HG03060 (cell line): ENCODE results near the gene NUDC.

ENCODE experiments used
- ATAC-seq: cut with Tn5 transposase; IDR thresholded peaks from one replicate; pipeline ENCODE4 v1.9.1; 2021; ENCODE audit warnings: low read depth, moderate number of reproducible peaks; ENCODE audit not compliant: unreplicated experiment

Gene NUDC

GRCh38 chr1:26949266-26949925 lies 27.9 kb downstream of the NUDC start:
- no peak for ATAC-seq

GRCh38 chr1:26949926-26950319 lies 28.4 kb downstream of the NUDC start:
- ATAC-seq: no peak

- no peak for ATAC-seq
Measured at GRCh38 chr1:26950602-26951001, 29.1 kb downstream of the NUDC start.

GRCh38 chr1:26951216-26951615 lies 29.7 kb downstream of the NUDC start:
- ATAC-seq: no peak

- no peak for ATAC-seq
Measured at GRCh38 chr1:26951821-26952497, 30.4 kb downstream of the NUDC start.

- ATAC-seq: no peak
Measured at GRCh38 chr1:26953374-26953773, 31.8 kb downstream of the NUDC start.

GRCh38 chr1:26956321-26956720 lies 34.8 kb downstream of the NUDC start:
- ATAC-seq: no peak

- no peak for ATAC-seq
Measured at GRCh38 chr1:26957306-26957705, 35.8 kb downstream of the NUDC start.

- no peak for ATAC-seq
Measured at GRCh38 chr1:26959270-26959669, 37.7 kb downstream of the NUDC start.

- no peak for ATAC-seq
Measured at GRCh38 chr1:26959722-26960624, 38.4 kb downstream of the NUDC start, which contains the start of gene KDF1. TSS of gene KDF1 (minus strand) at chr1:26960468. CDS start at chr1:26952380, 8,088 bp downstream.

- no peak for ATAC-seq
Measured at GRCh38 chr1:26960625-26960966, 39.1 kb downstream of the NUDC start.

GRCh38 chr1:26961826-26962225 lies 40.3 kb downstream of the NUDC start:
- ATAC-seq: no peak

- ATAC-seq: no peak
Measured at GRCh38 chr1:26965213-26965612, 43.7 kb downstream of the NUDC start.

- no peak for ATAC-seq
Measured at GRCh38 chr1:26965628-26966027, 44.1 kb downstream of the NUDC start.

- no peak for ATAC-seq
Measured at GRCh38 chr1:26970810-26971209, 49.3 kb downstream of the NUDC start.

- no peak for ATAC-seq
Measured at GRCh38 chr1:26971590-26971989, 50.0 kb downstream of the NUDC start.

- no peak for ATAC-seq
Measured at GRCh38 chr1:26972390-26972789, 50.8 kb downstream of the NUDC start.

- ATAC-seq: no peak
Measured at GRCh38 chr1:26972821-26973220, 51.3 kb downstream of the NUDC start.

GRCh38 chr1:26976621-26977510 lies 55.3 kb downstream of the NUDC start:
- ATAC-seq: no peak

- no peak for ATAC-seq
Measured at GRCh38 chr1:26978901-26979300, 57.4 kb downstream of the NUDC start.
